ENCODE measurements around the gene LRRC23. TPM values are rescaled to one million over a fixed set of nuclear protein-coding genes. Genes with fewer than 3 reads are reported as not detected.
"Not testable (repeated sequence)": the region's sequence is repeated elsewhere in the genome, so short reads cannot be mapped to it uniquely, and the experiment has no call there.

LRRC23 gene
- total and polyA plus RNA-seq, 5 donors from 2014 or later: 2.2 to 6.6 (median 4.7) TPM

DNA sequence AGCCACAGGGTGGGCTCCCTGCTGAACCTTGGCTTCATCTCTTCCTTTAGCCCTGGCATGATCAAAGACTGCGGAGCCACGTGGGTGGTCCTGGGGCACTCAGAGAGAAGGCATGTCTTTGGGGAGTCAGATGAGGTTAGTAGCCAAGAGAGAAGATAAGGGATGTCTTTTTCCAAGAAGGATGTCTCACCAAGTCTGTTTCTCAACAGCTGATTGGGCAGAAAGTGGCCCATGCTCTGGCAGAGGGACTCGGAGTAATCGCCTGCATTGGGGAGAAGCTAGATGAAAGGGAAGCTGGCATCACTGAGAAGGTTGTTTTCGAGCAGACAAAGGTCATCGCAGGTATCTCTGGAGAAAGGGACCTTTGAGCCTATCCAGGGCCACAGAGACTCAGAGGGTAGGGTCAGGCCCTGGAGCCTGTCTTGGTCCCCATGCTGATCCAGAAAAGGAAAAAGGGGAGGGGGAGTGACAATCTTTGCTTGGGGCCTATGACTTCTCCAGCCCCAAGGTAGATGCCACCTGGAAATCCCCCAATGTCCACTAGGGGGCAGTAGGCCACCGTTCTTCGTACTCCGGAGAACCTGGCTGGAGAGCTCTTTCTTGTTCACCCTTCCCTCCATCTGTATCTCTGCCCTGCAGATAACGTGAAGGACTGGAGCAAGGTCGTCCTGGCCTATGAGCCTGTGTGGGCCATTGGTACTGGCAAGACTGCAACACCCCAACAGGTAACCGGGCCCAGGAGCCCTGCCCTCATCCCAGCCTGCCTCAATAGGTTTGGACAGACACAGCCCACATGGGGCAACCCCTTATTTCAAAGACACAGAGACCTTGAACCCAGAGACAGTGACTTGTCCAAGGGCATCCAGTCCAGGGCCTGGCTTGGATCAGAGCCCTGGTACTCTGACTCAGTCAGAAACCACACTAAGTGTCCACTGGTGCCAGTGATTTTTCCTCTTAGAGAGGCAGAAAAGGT, 35.3 kb upstream of the LRRC23 start:
- H3K4me1 ChIP-seq (ENCODE audit: control insufficient read depth, insufficient read depth, low read length, poor library complexity, severe bottlenecking): peaks cover 62% of the 10 kb centered on the region
- no peaks in the 10 kb centered on the region for H3K9me3 Mint-ChIP-seq

GRCh38 chr12:6870304-6870703, 34.3 kb upstream of the LRRC23 start:
- H3K36me3 Mint-ChIP-seq: peaks cover 10% of the 10 kb centered on the region
- H3K27ac Mint-ChIP-seq; H3K27me3 ChIP-seq (ENCODE audit: control insufficient read depth, insufficient read depth, low read length); H3K9me3 Mint-ChIP-seq; H3K9me3 ChIP-seq (ENCODE audit: control insufficient read depth in 2 of 2, low read length in 2 of 2); DNase-seq; ATAC-seq (ENCODE audit: low read depth in 2 of 2); H3K27ac ChIP-seq (ENCODE audit: insufficient read depth, low read length, poor library complexity, severe bottlenecking); H3K27me3 Mint-ChIP-seq; H3K4me3 ChIP-seq (ENCODE audit: low read depth, low read length): not testable (repeated sequence)
- peak overlapping the region; percentile 11 to 96 (median 62) for H3K4me3 Mint-ChIP-seq
- H3K4me1 Mint-ChIP-seq: peaks cover 3 to 71% (median 41%) of the 10 kb centered on the region in 4 donors
- H3K4me1 ChIP-seq (ENCODE audit: control insufficient read depth, insufficient read depth, low read length, poor library complexity, severe bottlenecking): peaks cover 62% of the 10 kb centered on the region
- H3K36me3 ChIP-seq (ENCODE audit: control insufficient read depth, insufficient read depth, low read length): peaks cover 12% of the 10 kb centered on the region

More for the DNA sequence above, 35.3 kb upstream of the LRRC23 start:
- Histone ChIP-seq H3K27ac (ENCODE audit: insufficient read depth, low read length, poor library complexity, severe bottlenecking) (peak overlapping the region; percentile 78), H3K36me3 (ENCODE audit: control insufficient read depth, insufficient read depth, low read length) (peaks cover 12% of the 10 kb centered on the region), H3K27me3 (ENCODE audit: control insufficient read depth, insufficient read depth, low read length) (no peaks in the 10 kb centered on the region), H3K4me3 (ENCODE audit: low read depth, low read length) (peak overlapping the region; percentile 69), H3K9me3 (ENCODE audit: control insufficient read depth in 2 of 2, low read length in 2 of 2) (no peaks in the 10 kb centered on the region)
- ATAC-seq (ENCODE audit: low read depth in 2 of 2) (no peak), DNase-seq (peak; percentile 76 to 88 (median 84))
- Mint-ChIP-seq H3K36me3 (peaks cover 15% of the 10 kb centered on the region), H3K4me1 (peaks cover 3 to 63% (median 37%) of the 10 kb centered on the region in 4 donors), H3K4me3 (peak overlapping the region; percentile 89 to 93 (median 92)), H3K27me3 (no peaks in the 10 kb centered on the region), H3K27ac (peak overlapping the region; percentile 84 to 90 (median 90))

DNA sequence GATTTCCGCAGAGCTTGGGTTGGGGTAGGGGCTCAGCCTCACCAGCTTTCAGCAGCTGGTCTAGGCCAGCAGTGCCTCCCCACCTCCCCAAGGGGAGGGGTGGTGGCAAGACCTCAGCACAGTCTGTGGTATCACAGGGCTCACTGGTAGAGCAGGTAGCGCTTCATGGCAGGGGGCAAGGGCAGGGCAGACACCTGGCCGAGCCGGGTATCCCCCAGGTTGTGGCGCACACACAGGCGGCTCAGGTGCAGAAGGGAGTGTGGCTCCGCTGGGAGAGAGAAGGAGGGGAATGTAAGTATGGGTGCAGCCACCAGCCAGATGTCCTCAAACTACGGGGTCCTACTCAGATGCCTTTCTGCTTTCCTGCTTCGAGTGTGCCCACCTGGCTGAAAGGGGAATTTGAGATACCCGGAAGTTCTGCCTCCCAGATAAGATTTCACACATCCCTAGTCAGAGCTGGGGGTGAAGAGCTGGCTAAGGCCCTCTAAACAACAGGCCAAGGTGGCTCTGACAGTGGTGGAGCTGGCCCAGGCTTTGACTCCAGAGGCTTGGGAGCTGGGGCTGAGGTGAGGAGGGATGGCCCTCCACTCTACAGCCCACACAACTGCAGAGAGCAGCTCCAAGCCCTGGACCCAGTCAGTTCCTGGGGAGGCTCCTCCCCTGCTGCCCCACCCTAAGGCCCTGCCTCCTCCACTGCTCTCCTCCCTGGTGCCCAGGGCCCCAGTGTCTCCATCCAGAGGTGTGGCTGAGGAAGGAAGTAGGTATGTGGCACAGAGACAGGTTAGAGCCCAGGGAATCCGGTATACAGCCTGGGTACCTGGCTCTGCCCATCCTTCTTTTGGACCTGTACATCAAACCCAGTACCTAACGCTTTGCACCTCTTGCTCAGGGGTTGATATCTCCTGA, 33.3 kb upstream of the LRRC23 start:
- H3K36me3 Mint-ChIP-seq: peaks cover 14% of the 10 kb centered on the region
- Histone ChIP-seq H3K9me3 (ENCODE audit: control insufficient read depth in 2 of 2, low read length in 2 of 2) (no peaks in the 10 kb centered on the region), H3K27me3 (ENCODE audit: control insufficient read depth, insufficient read depth, low read length) (no peaks in the 10 kb centered on the region), H3K4me1 (ENCODE audit: control insufficient read depth, insufficient read depth, low read length, poor library complexity, severe bottlenecking) (peaks cover 62% of the 10 kb centered on the region), H3K36me3 (ENCODE audit: control insufficient read depth, insufficient read depth, low read length) (peaks cover 8% of the 10 kb centered on the region), H3K4me3 (ENCODE audit: low read depth, low read length) (peak overlapping the region; percentile 74), H3K27ac (ENCODE audit: insufficient read depth, low read length, poor library complexity, severe bottlenecking) (peak overlapping the region; percentile 85)
- H3K9me3 Mint-ChIP-seq: no peaks in the 10 kb centered on the region
- H3K27me3 Mint-ChIP-seq: no peaks in the 10 kb centered on the region
- ATAC-seq (ENCODE audit: low read depth in 2 of 2): no peak
- peak overlapping the region; percentile 82 to 92 (median 88) for H3K27ac Mint-ChIP-seq
- peaks cover 3 to 75% (median 41%) of the 10 kb centered on the region in 4 donors for H3K4me1 Mint-ChIP-seq
- peak in 2 of 3 donors; percentile 25 to 74 for DNase-seq
- peak overlapping the region; percentile 90 to 96 (median 94) for H3K4me3 Mint-ChIP-seq

GRCh38 chr12:6872073-6873048, 32.3 kb upstream of the LRRC23 start:
- H3K27ac ChIP-seq (ENCODE audit: insufficient read depth, low read length, poor library complexity, severe bottlenecking): peak overlapping the region; percentile 85
- DNase-seq (peak; percentile 76 to 86 (median 83)), ATAC-seq (ENCODE audit: low read depth in 2 of 2) (peak; percentile 34 to 40)
- no peaks in the 10 kb centered on the region for H3K27me3 ChIP-seq (ENCODE audit: control insufficient read depth, insufficient read depth, low read length)
- Mint-ChIP-seq H3K36me3 (peaks cover 14% of the 10 kb centered on the region), H3K27me3 (no peaks in the 10 kb centered on the region), H3K27ac (peak overlapping the region; percentile 32 to 92 (median 88)), H3K4me3 (peak overlapping the region; percentile 90 to 96 (median 94)), H3K9me3 (no peaks in the 10 kb centered on the region), H3K4me1 (peaks cover 7 to 66% (median 40%) of the 10 kb centered on the region in 4 donors)
- peak overlapping the region; percentile 75 for H3K4me3 ChIP-seq (ENCODE audit: low read depth, low read length)
- H3K36me3 ChIP-seq (ENCODE audit: control insufficient read depth, insufficient read depth, low read length): peaks cover 8% of the 10 kb centered on the region
- H3K4me1 ChIP-seq (ENCODE audit: control insufficient read depth, insufficient read depth, low read length, poor library complexity, severe bottlenecking): peaks cover 54% of the 10 kb centered on the region
- no peaks in the 10 kb centered on the region for H3K9me3 ChIP-seq (ENCODE audit: control insufficient read depth in 2 of 2, low read length in 2 of 2)

DNA sequence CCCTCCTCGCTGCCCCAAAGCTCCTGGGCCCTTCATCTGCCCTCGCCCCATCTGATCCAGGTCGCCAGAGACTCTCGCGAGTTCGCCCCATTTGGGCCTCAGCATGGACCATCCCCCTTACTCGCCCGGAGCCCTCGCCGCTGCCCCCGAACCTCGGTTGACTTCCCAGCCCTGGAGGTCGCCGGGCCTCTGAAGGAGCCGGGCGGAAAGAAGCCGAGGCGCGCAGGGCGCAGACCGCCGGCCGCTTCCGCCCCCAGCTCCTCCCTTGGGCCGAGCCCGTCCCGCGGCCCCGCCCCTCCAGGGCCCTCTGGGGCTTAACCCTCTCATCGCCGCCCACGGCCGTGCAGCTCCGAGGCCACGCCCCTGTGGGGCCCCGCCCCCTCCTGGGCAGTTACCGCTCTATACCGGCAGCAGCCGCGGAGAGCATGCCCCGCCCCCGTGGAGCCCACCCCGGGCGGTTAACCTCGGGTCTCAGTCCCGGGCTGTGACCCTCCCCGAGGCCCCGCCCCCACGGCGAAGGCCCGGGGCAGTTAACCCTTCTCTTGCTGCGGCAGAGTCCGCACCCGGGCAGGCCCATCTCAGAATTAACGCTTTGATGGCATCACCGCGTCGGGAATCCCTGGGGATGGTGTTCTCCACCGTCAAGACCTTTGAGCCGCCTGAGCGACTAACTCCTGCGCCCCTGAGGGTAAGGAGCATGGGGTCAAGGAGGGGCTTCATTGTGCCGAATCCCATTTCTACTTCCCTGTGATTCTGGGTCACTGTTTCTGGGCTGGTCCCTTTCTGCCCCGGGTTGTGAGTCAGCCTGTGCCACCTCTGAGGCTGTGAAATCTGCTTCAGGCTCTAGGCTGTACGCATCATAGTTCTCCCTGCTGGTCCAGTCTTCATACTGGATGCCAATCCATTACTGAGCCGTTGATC, 31.3 kb upstream of the LRRC23 start, which contains the start of gene SPSB2:
SPSB2 (minus strand) TSS at position 210 of the 921 bp plus-strand sequence. CDS start 402 bp downstream, outside the sequence.
- ATAC-seq (ENCODE audit: low read depth in 2 of 2) (peak; percentile 91 to 93), DNase-seq (peak; percentile 98 to 99 (median 98))
- H3K27me3 ChIP-seq (ENCODE audit: control insufficient read depth, insufficient read depth, low read length): no peaks in the 10 kb centered on the region
- H3K4me3 ChIP-seq (ENCODE audit: low read depth, low read length): peak within 1 kb of the TSS; percentile 85
- peak within 1 kb of the TSS; percentile 85 for H3K27ac ChIP-seq (ENCODE audit: insufficient read depth, low read length, poor library complexity, severe bottlenecking)
- H3K9me3 Mint-ChIP-seq: no peaks in the 10 kb centered on the region
- no peaks in the 10 kb centered on the region for H3K27me3 Mint-ChIP-seq
- H3K4me1 Mint-ChIP-seq: peaks cover 9 to 62% (median 37%) of the 10 kb centered on the region in 4 donors
- H3K36me3 Mint-ChIP-seq: peaks cover 14% of the 10 kb centered on the region
- peak within 1 kb of the TSS; percentile 90 to 96 (median 94) for H3K4me3 Mint-ChIP-seq
- peaks cover 50% of the 10 kb centered on the region for H3K4me1 ChIP-seq (ENCODE audit: control insufficient read depth, insufficient read depth, low read length, poor library complexity, severe bottlenecking)
- peaks cover 8% of the 10 kb centered on the region for H3K36me3 ChIP-seq (ENCODE audit: control insufficient read depth, insufficient read depth, low read length)
- H3K27ac Mint-ChIP-seq: peak within 1 kb of the TSS; percentile 32 to 92 (median 90)
- H3K9me3 ChIP-seq (ENCODE audit: control insufficient read depth in 2 of 2, low read length in 2 of 2): no peaks in the 10 kb centered on the region

- H3K36me3 ChIP-seq (ENCODE audit: control insufficient read depth, insufficient read depth, low read length); DNase-seq; H3K9me3 ChIP-seq (ENCODE audit: control insufficient read depth in 2 of 2, low read length in 2 of 2); H3K27me3 Mint-ChIP-seq; H3K27me3 ChIP-seq (ENCODE audit: control insufficient read depth, insufficient read depth, low read length); ATAC-seq (ENCODE audit: low read depth in 2 of 2); H3K9me3 Mint-ChIP-seq: not testable (repeated sequence)
- H3K27ac ChIP-seq (ENCODE audit: insufficient read depth, low read length, poor library complexity, severe bottlenecking): peak overlapping the region; percentile 74
- H3K4me1 ChIP-seq (ENCODE audit: control insufficient read depth, insufficient read depth, low read length, poor library complexity, severe bottlenecking): peaks cover 44% of the 10 kb centered on the region
- H3K4me3 ChIP-seq (ENCODE audit: low read depth, low read length): peak overlapping the region; percentile 85
- Mint-ChIP-seq H3K36me3 (peaks cover 14% of the 10 kb centered on the region), H3K27ac (peak overlapping the region; percentile 14 to 90 (median 84)), H3K4me3 (peak overlapping the region; percentile 90 to 96 (median 94)), H3K4me1 (peaks cover 9 to 55% (median 31%) of the 10 kb centered on the region in 4 donors)
Measured at GRCh38 chr12:6874015-6874368, 30.6 kb upstream of the LRRC23 start.

Data from CD4-positive, CD25-positive, alpha-beta regulatory T cell (primary cell).